Stimulated activated CD4-positive, alpha-beta T cell treated with anti-CD3 and anti-CD28 coated beads, Interleukin-1b, Interleukin-23, amount 100 ng/mL, for 4 hours (primary cell): ENCODE data around the gene KATNBL1.
"Not testable (repeated sequence)": the region's sequence is repeated elsewhere in the genome, so short reads cannot be mapped to it uniquely, and the experiment has no call there.

ENCODE experiments used
- DNase-seq, 2 donors: peaks; one replicate each; pipeline ENCODE4 v3.0.0-alpha.2; 2020; ENCODE audit warnings: low read depth in 2 of 2

KATNBL1 gene

GRCh38 chr15:34203305-34203704 lies 6.6 kb downstream of the KATNBL1 start:
- no peak for DNase-seq

GRCh38 chr15:34193272-34193671 lies 16.6 kb downstream of the KATNBL1 start:
- not testable (repeated sequence) for DNase-seq

GRCh38 chr15:34188711-34189110 lies 21.2 kb downstream of the KATNBL1 start:
- no peak for DNase-seq

GRCh38 chr15:34185666-34186065 lies 24.2 kb downstream of the KATNBL1 start:
- no peak for DNase-seq

GRCh38 chr15:34182942-34183341 lies 27.0 kb downstream of the KATNBL1 start:
- DNase-seq: no peak

GRCh38 chr15:34179234-34179633 lies 30.7 kb downstream of the KATNBL1 start:
- no peak for DNase-seq

GRCh38 chr15:34165987-34166573 lies 43.8 kb downstream of the KATNBL1 start:
- DNase-seq: not testable (repeated sequence)

- DNase-seq: no peak
These were observed 48.5 kb downstream of the KATNBL1 start for GRCh38 chr15:34161329-34161963.

GRCh38 chr15:34160735-34161134 lies 49.2 kb downstream of the KATNBL1 start:
- DNase-seq: no peak

- no peak for DNase-seq
These were observed 51.5 kb downstream of the KATNBL1 start for GRCh38 chr15:34158355-34158754.

GRCh38 chr15:34155859-34156258 lies 54.0 kb downstream of the KATNBL1 start:
- no peak for DNase-seq

- DNase-seq: no peak
These were observed 55.1 kb downstream of the KATNBL1 start for GRCh38 chr15:34154725-34155204.

- no peak for DNase-seq
These were observed 62.3 kb downstream of the KATNBL1 start for GRCh38 chr15:34147371-34148140.

- no peak for DNase-seq
These were observed 76.4 kb downstream of the KATNBL1 start for GRCh38 chr15:34133511-34133910.

GRCh38 chr15:34132881-34133280 lies 77.0 kb downstream of the KATNBL1 start:
- DNase-seq: no peak

GRCh38 chr15:34128898-34129297 lies 81.0 kb downstream of the KATNBL1 start:
- DNase-seq: no peak

- DNase-seq: no peak
These were observed 83.4 kb downstream of the KATNBL1 start for GRCh38 chr15:34126522-34126921.

- no peak for DNase-seq
These were observed 84.0 kb downstream of the KATNBL1 start for GRCh38 chr15:34125945-34126344.

- DNase-seq: no peak
These were observed 85.2 kb downstream of the KATNBL1 start for GRCh38 chr15:34124651-34125050.

- DNase-seq: no peak
These were observed 87.1 kb downstream of the KATNBL1 start for GRCh38 chr15:34122771-34123183.

- not testable (repeated sequence) for DNase-seq
These were observed 88.1 kb downstream of the KATNBL1 start for GRCh38 chr15:34121786-34122185.

- DNase-seq: not testable (repeated sequence)
These were observed 89.5 kb downstream of the KATNBL1 start for GRCh38 chr15:34120420-34120819.

- no peak for DNase-seq
These were observed 90.6 kb downstream of the KATNBL1 start for GRCh38 chr15:34119291-34119690.
